IPS-18c (cell line): ENCODE results near the gene SORCS2.

Experiments used
- H3K4me3 ChIP-seq: 2 replicates; pipeline ENCODE4 v1.7.0; 2013; ENCODE audit warnings: low read depth, mild to moderate bottlenecking, low read length, moderate library complexity; ENCODE audit not compliant: insufficient read depth
- H3K9me3 ChIP-seq: one replicate; pipeline ENCODE4 v1.6.1; 2013; ENCODE audit warnings: mild to moderate bottlenecking, low read length, moderate library complexity; ENCODE audit not compliant: control insufficient read depth, insufficient read depth

Gene SORCS2

GRCh38 chr4:7631288-7632014 is 439.1 kb downstream of the SORCS2 start:
- Histone ChIP-seq H3K4me3 (no peak overlapping the region), H3K9me3 (no peaks in the 10 kb centered on the region)

GRCh38 chr4:7632341-7632740 is 440.0 kb downstream of the SORCS2 start:
- H3K4me3 ChIP-seq = no peak overlapping the region
- H3K9me3 ChIP-seq = no peaks in the 10 kb centered on the region

- no peaks in the 10 kb centered on the region for H3K9me3 ChIP-seq
- no peak overlapping the region for H3K4me3 ChIP-seq
Measured at GRCh38 chr4:7632971-7633370, 440.6 kb downstream of the SORCS2 start.

- Histone ChIP-seq H3K9me3 (no peaks in the 10 kb centered on the region), H3K4me3 (no peak overlapping the region)
Measured at GRCh38 chr4:7634661-7635251, 442.4 kb downstream of the SORCS2 start.

- Histone ChIP-seq H3K4me3 (no peak overlapping the region), H3K9me3 (no peaks in the 10 kb centered on the region)
Measured at GRCh38 chr4:7635445-7636239, 443.3 kb downstream of the SORCS2 start.

- Histone ChIP-seq H3K9me3 (no peaks in the 10 kb centered on the region), H3K4me3 (no peak overlapping the region)
Measured at GRCh38 chr4:7636240-7636508, 443.8 kb downstream of the SORCS2 start.

GRCh38 chr4:7637139-7637538 is 444.8 kb downstream of the SORCS2 start:
- H3K4me3 ChIP-seq = no peak overlapping the region
- no peaks in the 10 kb centered on the region for H3K9me3 ChIP-seq

- Histone ChIP-seq H3K4me3 (no peak overlapping the region), H3K9me3 (no peaks in the 10 kb centered on the region)
Measured at GRCh38 chr4:7637971-7638370, 445.6 kb downstream of the SORCS2 start.

- no peaks in the 10 kb centered on the region for H3K9me3 ChIP-seq
- no peak overlapping the region for H3K4me3 ChIP-seq
Measured at GRCh38 chr4:7638489-7638888, 446.2 kb downstream of the SORCS2 start.

GRCh38 chr4:7638984-7639789 is 446.8 kb downstream of the SORCS2 start:
- no peak overlapping the region for H3K4me3 ChIP-seq
- peaks cover 2% of the 10 kb centered on the region for H3K9me3 ChIP-seq

GRCh38 chr4:7640136-7640535 is 447.8 kb downstream of the SORCS2 start:
- no peak overlapping the region for H3K4me3 ChIP-seq
- H3K9me3 ChIP-seq = peaks cover 9% of the 10 kb centered on the region

GRCh38 chr4:7641712-7642111 is 449.4 kb downstream of the SORCS2 start:
- H3K4me3 ChIP-seq = no peak overlapping the region
- peaks cover 9% of the 10 kb centered on the region for H3K9me3 ChIP-seq

- Histone ChIP-seq H3K9me3 (peaks cover 9% of the 10 kb centered on the region), H3K4me3 (no peak overlapping the region)
Measured at GRCh38 chr4:7642741-7643458, 450.6 kb downstream of the SORCS2 start.

- no peak overlapping the region for H3K4me3 ChIP-seq
- peaks cover 9% of the 10 kb centered on the region for H3K9me3 ChIP-seq
Measured at GRCh38 chr4:7645158-7645557, 452.8 kb downstream of the SORCS2 start.

GRCh38 chr4:7645956-7646355 is 453.6 kb downstream of the SORCS2 start:
- peaks cover 9% of the 10 kb centered on the region for H3K9me3 ChIP-seq

GRCh38 chr4:7646384-7647061 is 454.2 kb downstream of the SORCS2 start:
- Histone ChIP-seq H3K4me3 (no peak overlapping the region), H3K9me3 (peaks cover 9% of the 10 kb centered on the region)

More at GRCh38 chr4:7645956-7646355, 453.6 kb downstream of the SORCS2 start:
- no peak overlapping the region for H3K4me3 ChIP-seq
